Loucy (cell line): ENCODE results near the gene MZF1.

ENCODE experiments used
- H2AFZ ChIP-seq: fragments of 200-600 bp; sonication (generic); 2 replicates; pipeline ENCODE4 v1.6.0; 2016; ENCODE audit warnings: antibody characterized with exemption, mild to moderate bottlenecking, low read length, moderate library complexity
- H3F3A ChIP-seq: fragments of 200-600 bp; 2 replicates; pipeline ENCODE4 v1.6.0; 2016; ENCODE audit warnings: antibody characterized with exemption, low read depth, mild to moderate bottlenecking
- H3K27me3 ChIP-seq: fragments of 200-600 bp; sonication (generic); 2 replicates; pipeline ENCODE4 v1.6.1; 2014; ENCODE audit warnings: low read length, mild to moderate bottlenecking; ENCODE audit not compliant: insufficient read depth, poor library complexity, severe bottlenecking
- H3K36me3 ChIP-seq: fragments of 200-600 bp; sonication (generic); 2 replicates; pipeline ENCODE4 v1.6.1; 2016; ENCODE audit warnings: low read length; ENCODE audit not compliant: insufficient read depth
- H3K4me1 ChIP-seq: fragments of 200-600 bp; sonication (generic); 2 replicates; pipeline ENCODE4 v1.5.1; 2014; ENCODE audit warnings: low read length, mild to moderate bottlenecking; ENCODE audit not compliant: insufficient read depth, poor library complexity, severe bottlenecking
- H3K4me2 ChIP-seq: fragments of 200-600 bp; sonication (generic); 2 replicates; pipeline ENCODE4 v1.6.0; 2014; ENCODE audit warnings: antibody characterized with exemption, low read length, low read depth, mild to moderate bottlenecking; ENCODE audit not compliant: poor library complexity, severe bottlenecking
- H3K4me3 ChIP-seq: fragments of 200-600 bp; sonication (generic); 2 replicates; pipeline ENCODE4 v1.5.1; 2014; ENCODE audit warnings: low read length, mild to moderate bottlenecking, mixed read lengths; ENCODE audit not compliant: poor library complexity, severe bottlenecking
- H3K79me2 ChIP-seq: fragments of 200-600 bp; sonication (generic); 2 replicates; pipeline ENCODE4 v1.6.1; 2014; ENCODE audit warnings: low read length; ENCODE audit not compliant: insufficient read depth
- H3K9ac ChIP-seq: fragments of 200-600 bp; sonication (generic); 2 replicates; pipeline ENCODE4 v1.6.0; 2014; ENCODE audit warnings: mild to moderate bottlenecking, low read depth, low read length, moderate library complexity; ENCODE audit not compliant: poor library complexity, severe bottlenecking
- H3K9me2 ChIP-seq: fragments of 200-600 bp; sonication (generic); replicated peaks from 2 replicates; pipeline ENCODE4 v1.6.1; 2016; ENCODE audit warnings: low read depth, low read length, mixed read lengths
- H3K9me3 ChIP-seq: fragments of 200-600 bp; sonication (generic); 2 replicates; pipeline ENCODE4 v1.6.1; 2014; ENCODE audit warnings: mild to moderate bottlenecking, antibody characterized with exemption, low read length, low read depth; ENCODE audit not compliant: insufficient read depth
- H4K20me1 ChIP-seq: fragments of 200-600 bp; sonication (generic); 2 replicates; pipeline ENCODE4 v1.6.0; 2014; ENCODE audit warnings: antibody characterized with exemption, low read length, mild to moderate bottlenecking; ENCODE audit not compliant: insufficient read depth, poor library complexity, severe bottlenecking
- EZH2phosphoT487 ChIP-seq: fragments of 200-600 bp; IDR thresholded peaks from 2 replicates; pipeline ENCODE4 v1.6.1; 2018; ENCODE audit warnings: antibody characterized with exemption, mild to moderate bottlenecking, moderate library complexity, borderline replicate concordance
- TF ChIP-seq, protein P1 (sequence below): fragments of 200-600 bp; sonication (generic); conservative IDR thresholded peaks from 2 replicates; pipeline ENCODE4 v1.5.1; 2014; ENCODE audit warnings: mild to moderate bottlenecking, antibody characterized with exemption, low read length

Gene MZF1

DNA sequence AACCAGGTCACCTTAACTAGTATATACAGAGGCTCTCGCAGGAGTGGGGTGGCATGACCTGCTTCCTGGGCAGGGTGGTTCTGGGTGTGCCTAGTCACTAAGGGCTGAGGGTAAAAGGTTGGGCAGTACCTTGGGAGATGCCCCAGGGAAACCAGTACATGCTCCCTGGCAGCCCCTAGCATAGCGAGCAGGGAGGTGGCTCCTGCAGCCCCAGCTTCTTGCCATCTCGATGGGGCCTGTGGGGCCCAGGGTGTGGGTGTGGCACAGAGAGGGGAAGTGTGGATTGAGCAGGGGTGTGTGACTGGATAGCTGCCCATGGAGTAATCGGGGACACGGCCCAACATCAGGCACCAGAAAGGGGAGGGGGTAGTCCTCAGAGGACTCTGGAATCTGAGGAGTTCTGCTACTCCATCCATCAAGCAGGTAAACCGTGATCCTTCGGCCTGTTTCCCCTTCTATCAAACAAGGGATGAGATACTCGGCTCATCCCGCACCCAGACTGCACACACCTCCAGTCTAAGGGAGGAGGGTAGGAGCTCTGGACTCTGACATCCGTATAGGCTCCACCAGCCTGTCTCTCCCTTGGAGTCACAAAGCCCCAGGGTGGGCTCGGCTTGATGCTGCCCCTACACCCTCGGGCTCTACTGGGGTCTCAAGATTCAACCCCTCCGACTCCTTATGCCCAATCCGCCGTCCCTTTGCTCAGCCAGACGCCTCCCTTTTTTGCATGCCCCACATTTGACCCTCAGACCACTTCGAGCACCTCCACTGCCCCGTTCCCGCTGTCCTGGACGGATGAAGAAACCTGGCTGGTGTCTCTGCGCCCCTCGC, 54.7 kb downstream of the MZF1 start:
- peak overlapping the region; percentile 93 for H3K4me2 ChIP-seq
- H3K79me2 ChIP-seq = peaks cover 45% of the 10 kb centered on the region
- peak overlapping the region; percentile 97 for H3K9ac ChIP-seq
- H3K4me3 ChIP-seq = peak overlapping the region; percentile 87
- no peaks in the 10 kb centered on the region for H3K27me3 ChIP-seq
- peaks cover 32% of the 10 kb centered on the region for H3K4me1 ChIP-seq
- TF ChIP-seq EZH2phosphoT487 = no peak
- TF ChIP-seq, protein P1, sequence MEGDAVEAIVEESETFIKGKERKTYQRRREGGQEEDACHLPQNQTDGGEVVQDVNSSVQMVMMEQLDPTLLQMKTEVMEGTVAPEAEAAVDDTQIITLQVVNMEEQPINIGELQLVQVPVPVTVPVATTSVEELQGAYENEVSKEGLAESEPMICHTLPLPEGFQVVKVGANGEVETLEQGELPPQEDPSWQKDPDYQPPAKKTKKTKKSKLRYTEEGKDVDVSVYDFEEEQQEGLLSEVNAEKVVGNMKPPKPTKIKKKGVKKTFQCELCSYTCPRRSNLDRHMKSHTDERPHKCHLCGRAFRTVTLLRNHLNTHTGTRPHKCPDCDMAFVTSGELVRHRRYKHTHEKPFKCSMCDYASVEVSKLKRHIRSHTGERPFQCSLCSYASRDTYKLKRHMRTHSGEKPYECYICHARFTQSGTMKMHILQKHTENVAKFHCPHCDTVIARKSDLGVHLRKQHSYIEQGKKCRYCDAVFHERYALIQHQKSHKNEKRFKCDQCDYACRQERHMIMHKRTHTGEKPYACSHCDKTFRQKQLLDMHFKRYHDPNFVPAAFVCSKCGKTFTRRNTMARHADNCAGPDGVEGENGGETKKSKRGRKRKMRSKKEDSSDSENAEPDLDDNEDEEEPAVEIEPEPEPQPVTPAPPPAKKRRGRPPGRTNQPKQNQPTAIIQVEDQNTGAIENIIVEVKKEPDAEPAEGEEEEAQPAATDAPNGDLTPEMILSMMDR = no peak
- no peaks in the 10 kb centered on the region for H3K9me3 ChIP-seq
- no peaks in the 10 kb centered on the region for H3K9me2 ChIP-seq
- H3K36me3 ChIP-seq = no peaks in the 10 kb centered on the region
- no peaks in the 10 kb centered on the region for H4K20me1 ChIP-seq
- H3F3A ChIP-seq = no peaks in the 10 kb centered on the region
- peak overlapping the region; percentile 92 for H2AFZ ChIP-seq

DNA sequence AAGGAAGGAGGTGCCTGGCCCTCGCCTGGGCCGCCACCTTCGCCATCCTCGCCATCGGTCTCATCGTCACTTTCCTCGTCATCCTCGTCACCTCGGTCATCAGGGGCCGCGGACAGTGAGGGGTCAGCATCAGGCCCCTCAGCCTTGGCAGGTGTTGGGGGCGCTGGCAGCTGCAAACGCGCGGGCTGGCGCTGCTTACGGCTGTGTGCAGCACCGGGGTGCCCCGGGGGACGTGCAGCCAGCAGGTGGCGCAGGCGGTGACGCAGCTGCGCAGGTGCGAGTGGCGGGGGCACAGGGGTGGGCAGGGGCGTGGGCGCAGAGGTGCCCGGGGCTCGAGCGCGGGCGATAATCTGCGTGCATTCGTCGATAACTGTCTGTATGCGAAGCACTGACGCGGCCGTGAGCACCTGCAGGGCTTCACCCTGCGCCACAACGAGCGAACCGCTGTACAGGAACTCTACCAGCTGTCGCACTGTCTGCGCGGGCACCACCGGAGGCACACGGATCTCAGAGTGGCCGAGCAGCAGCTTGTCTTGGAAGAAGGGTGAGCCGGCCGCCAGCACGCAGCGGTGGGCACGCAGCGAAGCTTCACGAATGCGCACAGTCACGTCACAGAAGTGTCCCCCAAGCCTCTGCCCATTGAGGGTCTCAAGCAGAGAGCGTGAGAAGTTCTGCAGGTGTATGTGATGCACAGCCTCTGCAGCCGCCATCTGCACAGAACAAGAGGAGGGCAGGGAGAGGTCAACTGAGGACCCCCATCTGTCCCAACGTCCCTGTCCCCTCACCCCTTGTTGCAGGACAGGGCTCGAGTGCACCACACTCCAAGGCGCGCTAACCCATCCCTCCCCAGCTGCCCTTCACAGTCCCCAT, 55.9 kb downstream of the MZF1 start:
- H3K9me2 ChIP-seq = no peaks in the 10 kb centered on the region
- H3K4me2 ChIP-seq = peak overlapping the region; percentile 52
- H3K4me1 ChIP-seq = peaks cover 35% of the 10 kb centered on the region
- peaks cover 45% of the 10 kb centered on the region for H3K79me2 ChIP-seq
- no peaks in the 10 kb centered on the region for H3K9me3 ChIP-seq
- no peaks in the 10 kb centered on the region for H3F3A ChIP-seq
- no peak for TF ChIP-seq EZH2phosphoT487
- TF ChIP-seq, protein P1 = no peak
- no peak overlapping the region for H3K9ac ChIP-seq
- no peaks in the 10 kb centered on the region for H3K27me3 ChIP-seq
- no peaks in the 10 kb centered on the region for H4K20me1 ChIP-seq
- H2AFZ ChIP-seq = no peak overlapping the region
- no peaks in the 10 kb centered on the region for H3K36me3 ChIP-seq
- no peak overlapping the region for H3K4me3 ChIP-seq

DNA sequence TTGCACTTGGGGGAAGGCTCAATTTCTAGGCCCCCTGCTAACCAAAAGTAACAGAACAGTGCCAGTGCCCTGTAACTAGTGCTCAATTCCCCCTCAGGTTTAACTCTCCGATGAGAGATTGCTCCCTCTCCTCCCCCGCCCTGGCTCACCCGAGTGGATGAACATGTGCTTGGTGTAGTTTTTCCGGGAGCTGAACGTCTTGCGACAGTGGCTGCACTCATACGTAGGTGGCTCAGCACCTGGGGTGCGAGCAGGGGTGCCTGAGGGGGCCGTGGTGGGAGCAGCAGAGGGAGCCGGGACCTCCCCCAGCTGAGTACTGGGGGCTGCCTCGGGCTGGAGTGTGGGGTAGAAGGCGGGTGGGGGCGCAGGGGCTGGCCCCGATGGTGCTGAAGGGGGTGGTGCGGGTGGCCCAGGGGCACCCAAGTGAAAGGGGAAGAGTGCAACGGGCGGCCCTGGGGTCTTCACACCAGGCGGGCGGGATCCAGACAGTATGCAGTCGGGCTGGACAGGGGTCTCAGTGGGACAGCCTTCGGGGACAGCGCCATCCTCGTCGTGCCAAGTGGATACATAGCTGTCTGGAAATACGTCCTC, 56.8 kb downstream of the MZF1 start:
- Histone ChIP-seq H3F3A (no peaks in the 10 kb centered on the region), H2AFZ (no peak overlapping the region), H3K4me3 (no peak overlapping the region), H3K27me3 (no peaks in the 10 kb centered on the region), H3K4me1 (peaks cover 35% of the 10 kb centered on the region), H3K9me2 (no peaks in the 10 kb centered on the region), H3K36me3 (no peaks in the 10 kb centered on the region), H3K9me3 (no peaks in the 10 kb centered on the region), H3K9ac (peak overlapping the region; percentile 23), H4K20me1 (no peaks in the 10 kb centered on the region), H3K4me2 (peak overlapping the region; percentile 100), H3K79me2 (peaks cover 45% of the 10 kb centered on the region)
- no peak for TF ChIP-seq EZH2phosphoT487
- TF ChIP-seq, protein P1 = no peak
